Left ventricle myocardium inferior (tissue), 1 donor: ENCODE results near the gene SPATA16. TPM values are rescaled to one million over a fixed set of nuclear protein-coding genes. Genes with fewer than 3 reads are reported as not detected.

Source experiments
- DNase-seq: peaks from one replicate; pipeline ENCODE4 v3.0.0-alpha.2; 2020
- H3K27ac ChIP-seq: fragments of 200-600 bp; replicated peaks from 2 replicates; pipeline ENCODE4 v1.8.0; 2021
- H3K27me3 ChIP-seq: fragments of 200-600 bp; 2 replicates; pipeline ENCODE4 v1.8.0; 2021; ENCODE audit warnings: low read depth
- H3K36me3 ChIP-seq: fragments of 200-600 bp; 2 replicates; pipeline ENCODE4 v1.8.0; 2021
- H3K4me1 ChIP-seq: fragments of 200-600 bp; 2 replicates; pipeline ENCODE4 v1.8.0; 2021
- H3K4me3 ChIP-seq: fragments of 200-600 bp; 2 replicates; pipeline ENCODE4 v1.8.0; 2021; ENCODE audit warnings: mild to moderate bottlenecking, moderate library complexity
- H3K9me3 ChIP-seq: fragments of 200-600 bp; replicated peaks from 2 replicates; pipeline ENCODE4 v1.8.0; 2021
- CTCF ChIP-seq: fragments of 200-600 bp; IDR thresholded peaks from 2 replicates; pipeline ENCODE4 v1.8.0; 2021; ENCODE audit warnings: antibody characterized with exemption, mild to moderate bottlenecking, borderline replicate concordance
- intact Hi-C: fragments of 100-400 bp; cut with micrococcal nuclease; formaldehyde crosslinking; loops from one replicate; pipeline ENCODE4 v1.11.0; 2022
- total RNA-seq: library from RNA; stranded (reverse); fragmentation: NEBNext Ultra II Directional; extraction: Animal tissue kit (Norgen Biotek cat#: 25700); gene quantifications from one replicate; pipeline ENCODE4 v1.2.1, GENCODE V29; 2021
- donor health status: DM: no; HTN: yes; CAD: no; lungs with severe emphysema.

SPATA16 gene
- total RNA-seq, 1 donor from 2014 or later, result not detected

GRCh38 chr3:173089283-173089682 lies 51.8 kb downstream of the SPATA16 start:
- H3K9me3 ChIP-seq, result peaks cover 22% of the 10 kb centered on the region
- H3K4me1 ChIP-seq, result no peaks in the 10 kb centered on the region
- no peak for TF ChIP-seq CTCF
- no peak overlapping the region for H3K4me3 ChIP-seq
- H3K36me3 ChIP-seq, result no peaks in the 10 kb centered on the region
- intact Hi-C loops, result no loop called here
- H3K27ac ChIP-seq, result no peak overlapping the region
- DNase-seq, result no peak
- H3K27me3 ChIP-seq, result no peaks in the 10 kb centered on the region

GRCh38 chr3:173078525-173078924 lies 62.5 kb downstream of the SPATA16 start:
- peak overlapping the region; percentile 7 for H3K27ac ChIP-seq
- no peak for TF ChIP-seq CTCF

GRCh38 chr3:173066044-173067004 lies 74.7 kb downstream of the SPATA16 start:
- TF ChIP-seq CTCF, result no peak

More at GRCh38 chr3:173078525-173078924, 62.5 kb downstream of the SPATA16 start:
- no peak for DNase-seq
- Histone ChIP-seq H3K4me3 (no peak overlapping the region), H3K27me3 (no peaks in the 10 kb centered on the region), H3K36me3 (no peaks in the 10 kb centered on the region), H3K4me1 (peaks cover 8% of the 10 kb centered on the region), H3K9me3 (peaks cover 2% of the 10 kb centered on the region)
- intact Hi-C loops, result no loop called here

GRCh38 chr3:173065543-173065981 lies 75.5 kb downstream of the SPATA16 start:
- TF ChIP-seq CTCF, result no peak
- H3K36me3 ChIP-seq, result no peaks in the 10 kb centered on the region
- no peaks in the 10 kb centered on the region for H3K4me1 ChIP-seq
- peaks cover 10% of the 10 kb centered on the region for H3K9me3 ChIP-seq
- H3K27ac ChIP-seq, result no peak overlapping the region
- H3K4me3 ChIP-seq, result no peak overlapping the region
- DNase-seq, result no peak
- H3K27me3 ChIP-seq, result no peaks in the 10 kb centered on the region
- intact Hi-C loops, result no loop called here

More at GRCh38 chr3:173066044-173067004, 74.7 kb downstream of the SPATA16 start:
- Histone ChIP-seq H3K27me3 (no peaks in the 10 kb centered on the region), H3K9me3 (peaks cover 13% of the 10 kb centered on the region), H3K4me1 (no peaks in the 10 kb centered on the region), H3K27ac (no peak overlapping the region), H3K4me3 (no peak overlapping the region), H3K36me3 (no peaks in the 10 kb centered on the region)
- no peak for DNase-seq
- intact Hi-C loops, result no loop called here

- H3K4me1 ChIP-seq, result no peaks in the 10 kb centered on the region
- no peak overlapping the region for H3K4me3 ChIP-seq
- DNase-seq, result no peak
- H3K36me3 ChIP-seq, result no peaks in the 10 kb centered on the region
- no peak for TF ChIP-seq CTCF
- no peak overlapping the region for H3K27ac ChIP-seq
- no peaks in the 10 kb centered on the region for H3K27me3 ChIP-seq
- H3K9me3 ChIP-seq, result peaks cover 10% of the 10 kb centered on the region
- intact Hi-C loops, result no loop called here
Measured at GRCh38 chr3:173064631-173065030, 76.4 kb downstream of the SPATA16 start.
